ENCODE data around the gene SAMD5.

The SAMD5 gene

DNA sequence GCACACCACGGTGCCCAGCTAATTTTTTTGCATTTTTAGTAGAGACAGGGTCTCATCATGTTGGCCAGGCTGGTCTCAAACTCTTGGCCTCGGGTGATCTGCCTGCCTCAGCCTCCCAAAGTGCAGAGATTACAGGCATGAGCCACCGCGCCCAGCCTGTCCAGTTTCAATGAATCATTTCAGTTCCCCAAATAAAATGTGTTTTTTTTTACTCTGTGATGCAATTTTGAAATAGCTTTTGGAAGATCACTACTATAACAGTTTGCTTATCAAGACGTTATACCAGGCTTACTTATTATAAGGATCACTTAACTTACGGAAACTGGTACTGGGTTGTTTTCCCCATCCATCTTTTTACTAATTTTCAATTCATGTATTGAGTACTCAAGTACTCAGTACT is 80.0 kb downstream of the SAMD5 start:
- no peaks in the 10 kb centered on the region for H3K9me3 ChIP-seq (ENCODE audit: control insufficient read depth, insufficient read depth, low read length)
- H3K27me3 ChIP-seq (ENCODE audit: control insufficient read depth, insufficient read depth, low read length): no peaks in the 10 kb centered on the region
- H3K4me1 ChIP-seq (ENCODE audit: control insufficient read depth, insufficient read depth, low read length): no peaks in the 10 kb centered on the region
- H3K36me3 ChIP-seq (ENCODE audit: control insufficient read depth, insufficient read depth, low read length): no peaks in the 10 kb centered on the region
- no peak overlapping the region for H3K27ac ChIP-seq (ENCODE audit: low read depth, low read length)
- H3K4me3 ChIP-seq (ENCODE audit: low read depth, low read length): no peak overlapping the region
- no peak overlapping the region for H3K9ac ChIP-seq (ENCODE audit: low read depth, low read length)

DNA sequence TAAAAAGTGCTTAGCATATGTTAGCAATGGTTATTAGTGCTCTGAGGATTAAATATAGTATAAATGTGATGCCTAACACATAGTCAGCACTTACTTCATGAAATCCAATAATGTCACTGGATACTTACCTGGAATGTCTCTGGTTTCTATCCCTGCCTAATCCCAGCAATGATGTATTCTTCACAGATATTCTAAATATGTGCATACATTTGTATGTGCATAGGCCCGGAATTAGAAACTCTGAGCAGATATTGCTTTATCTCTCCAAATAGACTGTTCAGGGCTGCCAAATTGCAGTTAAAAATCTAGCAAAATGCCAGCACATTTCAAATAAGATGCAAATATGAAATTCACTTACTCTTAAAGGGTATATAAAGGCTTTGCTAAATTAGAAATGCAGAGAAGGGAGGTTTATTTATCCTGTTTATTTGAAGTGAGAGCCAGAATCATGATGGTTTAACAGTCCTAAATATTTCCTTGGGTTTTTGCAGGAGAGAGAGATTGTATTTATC is 81.3 kb downstream of the SAMD5 start:
- H3K4me1 ChIP-seq (ENCODE audit: control insufficient read depth, insufficient read depth, low read length): no peaks in the 10 kb centered on the region
- no peaks in the 10 kb centered on the region for H3K9me3 ChIP-seq (ENCODE audit: control insufficient read depth, insufficient read depth, low read length)
- no peaks in the 10 kb centered on the region for H3K36me3 ChIP-seq (ENCODE audit: control insufficient read depth, insufficient read depth, low read length)
- H3K27ac ChIP-seq (ENCODE audit: low read depth, low read length): no peak overlapping the region
- no peaks in the 10 kb centered on the region for H3K27me3 ChIP-seq (ENCODE audit: control insufficient read depth, insufficient read depth, low read length)
- no peak overlapping the region for H3K4me3 ChIP-seq (ENCODE audit: low read depth, low read length)
- H3K9ac ChIP-seq (ENCODE audit: low read depth, low read length): no peak overlapping the region

DNA sequence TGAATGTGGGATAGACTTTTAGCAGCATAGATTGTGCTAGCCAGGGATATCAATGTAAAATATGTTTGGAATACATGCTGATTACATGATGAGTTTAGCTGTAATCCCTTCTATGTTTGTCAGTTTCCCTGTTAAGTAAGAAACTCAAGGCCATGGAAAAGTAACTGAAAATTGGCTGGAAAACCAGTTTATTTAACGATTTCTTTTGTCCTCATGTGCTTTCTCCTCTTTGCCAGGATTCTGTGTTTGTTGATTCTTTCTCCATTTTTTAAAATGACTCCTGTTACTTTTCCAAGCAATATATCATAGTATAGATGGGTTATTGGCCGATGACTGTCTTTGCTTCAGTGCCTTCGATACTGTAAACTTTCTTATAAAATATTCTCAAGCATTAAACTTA is 87.5 kb downstream of the SAMD5 start:
- H3K4me1 ChIP-seq (ENCODE audit: control insufficient read depth, insufficient read depth, low read length): no peaks in the 10 kb centered on the region
- H3K4me3 ChIP-seq (ENCODE audit: low read depth, low read length): no peak overlapping the region
- H3K9ac ChIP-seq (ENCODE audit: low read depth, low read length): no peak overlapping the region
- no peaks in the 10 kb centered on the region for H3K27me3 ChIP-seq (ENCODE audit: control insufficient read depth, insufficient read depth, low read length)
- no peaks in the 10 kb centered on the region for H3K9me3 ChIP-seq (ENCODE audit: control insufficient read depth, insufficient read depth, low read length)
- H3K36me3 ChIP-seq (ENCODE audit: control insufficient read depth, insufficient read depth, low read length): no peaks in the 10 kb centered on the region
- H3K27ac ChIP-seq (ENCODE audit: low read depth, low read length): no peak overlapping the region

DNA sequence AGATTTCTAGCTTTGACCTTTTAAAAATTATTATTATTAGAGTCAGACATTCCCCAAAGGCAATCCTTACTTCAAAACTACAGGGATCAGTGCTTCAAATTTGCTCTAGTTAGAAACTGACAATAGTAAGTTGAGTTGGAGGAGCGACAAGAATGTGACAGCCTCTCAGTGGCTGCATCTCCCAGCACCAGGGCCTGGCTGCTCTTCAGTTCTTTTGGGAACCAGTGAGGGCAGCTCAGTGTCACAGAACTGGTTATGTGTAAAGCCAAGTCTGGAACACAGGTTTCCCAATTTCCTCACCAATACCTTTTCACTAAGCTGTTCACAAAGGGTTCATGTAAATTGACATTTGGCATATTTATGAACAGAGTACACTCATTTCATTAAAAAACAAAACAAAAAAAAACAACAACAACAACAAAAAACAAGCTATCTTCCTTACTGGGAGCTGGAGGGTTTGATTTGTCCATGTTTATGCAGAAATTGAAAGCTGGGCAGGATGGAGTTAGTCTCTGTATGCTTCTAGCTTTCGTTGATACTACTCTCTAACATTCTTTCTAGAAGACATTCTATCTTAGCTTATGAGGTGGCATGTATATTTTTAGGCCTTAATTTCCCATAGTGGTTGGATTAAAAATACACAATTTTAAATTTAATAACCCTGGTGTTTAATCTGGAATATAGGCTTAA is 95.0 kb downstream of the SAMD5 start:
- Histone ChIP-seq H3K27me3 (ENCODE audit: control insufficient read depth, insufficient read depth, low read length) (no peaks in the 10 kb centered on the region), H3K27ac (ENCODE audit: low read depth, low read length) (no peak overlapping the region), H3K4me1 (ENCODE audit: control insufficient read depth, insufficient read depth, low read length) (no peaks in the 10 kb centered on the region), H3K36me3 (ENCODE audit: control insufficient read depth, insufficient read depth, low read length) (no peaks in the 10 kb centered on the region), H3K9me3 (ENCODE audit: control insufficient read depth, insufficient read depth, low read length) (no peaks in the 10 kb centered on the region), H3K4me3 (ENCODE audit: low read depth, low read length) (no peak overlapping the region), H3K9ac (ENCODE audit: low read depth, low read length) (no peak overlapping the region)

DNA sequence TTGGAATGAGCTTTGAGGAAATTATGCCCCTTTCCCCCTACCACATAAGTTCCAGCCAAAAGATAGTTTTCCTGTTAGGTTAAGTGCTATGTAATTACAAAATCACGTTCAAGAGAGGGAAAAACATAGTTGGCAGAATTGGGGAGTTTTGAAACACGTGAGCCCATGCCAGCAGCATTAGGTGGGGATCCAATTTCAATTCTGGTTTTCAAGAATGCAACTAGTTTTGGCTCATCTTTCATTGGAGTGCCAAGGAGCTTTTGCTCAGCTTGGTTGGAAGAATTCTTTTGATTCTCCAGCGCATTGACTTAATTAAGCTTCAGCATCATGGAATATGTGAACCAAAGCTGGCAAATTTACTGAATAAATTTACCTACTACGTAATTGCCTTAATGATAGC is 95.9 kb downstream of the SAMD5 start:
- Histone ChIP-seq H3K9ac (ENCODE audit: low read depth, low read length) (no peak overlapping the region), H3K4me1 (ENCODE audit: control insufficient read depth, insufficient read depth, low read length) (no peaks in the 10 kb centered on the region), H3K27ac (ENCODE audit: low read depth, low read length) (no peak overlapping the region), H3K4me3 (ENCODE audit: low read depth, low read length) (no peak overlapping the region), H3K36me3 (ENCODE audit: control insufficient read depth, insufficient read depth, low read length) (no peaks in the 10 kb centered on the region), H3K9me3 (ENCODE audit: control insufficient read depth, insufficient read depth, low read length) (no peaks in the 10 kb centered on the region), H3K27me3 (ENCODE audit: control insufficient read depth, insufficient read depth, low read length) (no peaks in the 10 kb centered on the region)

DNA sequence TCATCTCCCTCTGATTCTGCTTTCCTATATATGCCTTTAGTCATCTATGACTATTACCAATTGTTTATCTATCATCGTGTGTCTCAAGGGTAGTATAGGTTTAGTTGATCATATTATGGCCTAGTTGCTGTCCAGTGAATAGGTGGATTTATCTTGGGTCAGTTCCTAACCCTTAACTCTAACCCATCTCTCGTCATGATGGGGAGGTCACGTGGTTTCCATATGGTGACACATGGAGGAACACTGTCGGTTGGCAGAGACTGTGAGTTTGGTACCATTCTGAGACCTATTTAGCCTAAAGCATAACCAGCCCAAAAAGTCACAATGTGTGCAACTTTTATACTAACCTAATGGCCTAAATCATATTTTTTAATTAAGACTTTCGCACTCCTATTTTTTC is 103.5 kb downstream of the SAMD5 start:
- Histone ChIP-seq H3K27ac (ENCODE audit: low read depth, low read length) (no peak overlapping the region), H3K9ac (ENCODE audit: low read depth, low read length) (no peak overlapping the region), H3K27me3 (ENCODE audit: control insufficient read depth, insufficient read depth, low read length) (no peaks in the 10 kb centered on the region), H3K4me3 (ENCODE audit: low read depth, low read length) (no peak overlapping the region), H3K9me3 (ENCODE audit: control insufficient read depth, insufficient read depth, low read length) (no peaks in the 10 kb centered on the region), H3K4me1 (ENCODE audit: control insufficient read depth, insufficient read depth, low read length) (no peaks in the 10 kb centered on the region), H3K36me3 (ENCODE audit: control insufficient read depth, insufficient read depth, low read length) (no peaks in the 10 kb centered on the region)

DNA sequence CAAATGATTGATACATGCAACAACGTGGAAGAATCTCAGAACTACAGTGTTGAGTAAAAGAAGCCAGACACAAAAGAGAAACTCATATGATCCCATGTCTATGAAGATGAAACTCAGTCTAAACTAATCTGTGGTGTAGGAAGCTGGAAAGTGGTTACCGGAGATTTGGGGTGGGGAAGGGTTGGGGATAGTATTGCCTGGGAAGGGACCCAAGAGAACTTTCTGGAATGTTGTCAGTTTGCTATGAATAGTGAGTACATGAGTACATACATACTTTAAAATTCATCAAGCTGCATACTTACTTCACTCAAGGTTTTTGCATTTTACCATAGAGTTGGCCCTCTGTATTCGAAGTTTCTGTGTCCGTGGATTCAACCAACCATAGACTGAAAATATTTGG is 106.0 kb downstream of the SAMD5 start:
- Histone ChIP-seq H3K27me3 (ENCODE audit: control insufficient read depth, insufficient read depth, low read length) (no peaks in the 10 kb centered on the region), H3K36me3 (ENCODE audit: control insufficient read depth, insufficient read depth, low read length) (no peaks in the 10 kb centered on the region), H3K9ac (ENCODE audit: low read depth, low read length) (no peak overlapping the region), H3K9me3 (ENCODE audit: control insufficient read depth, insufficient read depth, low read length) (no peaks in the 10 kb centered on the region), H3K4me3 (ENCODE audit: low read depth, low read length) (no peak overlapping the region), H3K4me1 (ENCODE audit: control insufficient read depth, insufficient read depth, low read length) (no peaks in the 10 kb centered on the region), H3K27ac (ENCODE audit: low read depth, low read length) (no peak overlapping the region)

DNA sequence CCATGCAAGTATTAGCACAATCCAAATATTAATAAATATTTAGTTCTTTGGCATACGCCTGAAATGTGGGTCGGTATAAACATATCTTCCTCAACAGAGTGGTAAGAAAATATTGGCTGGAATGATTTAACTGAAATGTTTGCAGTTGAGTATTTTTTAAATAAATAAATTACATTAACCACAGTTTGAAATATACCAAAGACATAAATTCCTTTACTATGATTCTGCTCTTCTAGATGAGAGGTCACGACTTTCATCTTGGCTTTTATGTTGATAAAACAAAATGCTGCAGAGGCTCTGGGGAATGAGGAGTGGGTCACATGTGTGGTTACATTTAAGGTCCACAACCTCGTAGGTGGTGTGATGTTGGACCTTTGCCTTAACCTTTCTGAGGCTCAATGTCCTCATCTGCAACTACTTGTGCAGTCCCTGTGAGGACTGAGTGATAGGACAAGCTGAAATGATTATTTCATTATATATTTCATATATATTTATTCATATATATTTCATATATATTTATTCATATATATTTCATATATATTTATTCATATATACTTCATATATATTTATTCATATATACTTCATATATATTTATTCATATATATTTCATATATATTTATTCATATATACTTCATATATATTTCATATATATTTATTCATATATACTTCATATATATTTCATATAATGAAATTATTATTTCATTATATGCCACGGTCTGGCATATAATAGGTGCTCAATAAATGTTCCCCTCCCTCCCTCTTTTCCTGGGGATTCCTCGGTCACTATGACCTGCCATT is 107.4 kb downstream of the SAMD5 start:
- Histone ChIP-seq H3K27ac (ENCODE audit: low read depth, low read length) (no peak overlapping the region), H3K9me3 (ENCODE audit: control insufficient read depth, insufficient read depth, low read length) (no peaks in the 10 kb centered on the region), H3K36me3 (ENCODE audit: control insufficient read depth, insufficient read depth, low read length) (no peaks in the 10 kb centered on the region), H3K9ac (ENCODE audit: low read depth, low read length) (no peak overlapping the region), H3K27me3 (ENCODE audit: control insufficient read depth, insufficient read depth, low read length) (no peaks in the 10 kb centered on the region), H3K4me1 (ENCODE audit: control insufficient read depth, insufficient read depth, low read length) (no peaks in the 10 kb centered on the region), H3K4me3 (ENCODE audit: low read depth, low read length) (no peak overlapping the region)

DNA sequence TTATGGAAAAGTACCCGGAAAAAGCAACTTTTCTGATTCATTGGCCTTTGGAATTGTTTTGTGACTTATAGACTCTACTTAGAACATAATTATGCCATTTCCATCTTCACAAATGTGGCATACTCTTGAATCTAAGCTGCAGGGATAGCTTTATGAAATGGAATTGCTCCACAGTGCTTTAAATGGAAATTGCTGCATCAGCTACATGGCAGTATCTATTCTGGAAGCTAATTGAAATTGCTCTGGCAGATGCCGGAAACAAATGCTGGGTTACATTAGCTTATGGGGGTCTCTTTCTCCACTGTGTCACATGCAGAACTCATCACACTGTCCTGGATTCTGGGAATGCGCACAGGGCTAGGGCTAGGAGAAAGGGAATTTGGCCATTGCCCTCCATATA is 108.9 kb downstream of the SAMD5 start:
- Histone ChIP-seq H3K9me3 (ENCODE audit: control insufficient read depth, insufficient read depth, low read length) (no peaks in the 10 kb centered on the region), H3K4me1 (ENCODE audit: control insufficient read depth, insufficient read depth, low read length) (no peaks in the 10 kb centered on the region), H3K27me3 (ENCODE audit: control insufficient read depth, insufficient read depth, low read length) (no peaks in the 10 kb centered on the region), H3K27ac (ENCODE audit: low read depth, low read length) (no peak overlapping the region), H3K9ac (ENCODE audit: low read depth, low read length) (no peak overlapping the region), H3K36me3 (ENCODE audit: control insufficient read depth, insufficient read depth, low read length) (no peaks in the 10 kb centered on the region), H3K4me3 (ENCODE audit: low read depth, low read length) (no peak overlapping the region)

DNA sequence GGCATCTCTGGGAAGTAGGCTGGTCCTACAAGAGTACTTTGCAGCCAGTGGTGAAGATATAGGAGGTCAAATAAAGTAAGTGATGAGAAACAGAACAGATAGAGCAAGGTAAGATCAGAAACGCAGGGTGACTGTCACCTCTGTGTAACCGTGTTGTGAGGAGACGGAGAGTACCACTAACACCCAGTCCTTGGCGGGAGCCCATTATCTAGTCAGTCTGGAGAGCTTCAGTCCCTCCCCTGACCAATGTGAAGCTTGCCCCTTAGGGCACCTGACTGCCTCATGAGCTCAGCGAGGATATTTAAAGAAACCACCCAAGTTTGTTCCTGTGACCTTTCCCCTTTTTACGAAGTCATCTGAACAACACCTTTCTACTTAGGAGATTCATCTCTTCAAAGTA is 110.0 kb downstream of the SAMD5 start:
- H3K4me3 ChIP-seq (ENCODE audit: low read depth, low read length): no peak overlapping the region
- no peaks in the 10 kb centered on the region for H3K9me3 ChIP-seq (ENCODE audit: control insufficient read depth, insufficient read depth, low read length)
- no peak overlapping the region for H3K9ac ChIP-seq (ENCODE audit: low read depth, low read length)
- no peaks in the 10 kb centered on the region for H3K4me1 ChIP-seq (ENCODE audit: control insufficient read depth, insufficient read depth, low read length)
- H3K27ac ChIP-seq (ENCODE audit: low read depth, low read length): no peak overlapping the region
- no peaks in the 10 kb centered on the region for H3K27me3 ChIP-seq (ENCODE audit: control insufficient read depth, insufficient read depth, low read length)
- H3K36me3 ChIP-seq (ENCODE audit: control insufficient read depth, insufficient read depth, low read length): no peaks in the 10 kb centered on the region

DNA sequence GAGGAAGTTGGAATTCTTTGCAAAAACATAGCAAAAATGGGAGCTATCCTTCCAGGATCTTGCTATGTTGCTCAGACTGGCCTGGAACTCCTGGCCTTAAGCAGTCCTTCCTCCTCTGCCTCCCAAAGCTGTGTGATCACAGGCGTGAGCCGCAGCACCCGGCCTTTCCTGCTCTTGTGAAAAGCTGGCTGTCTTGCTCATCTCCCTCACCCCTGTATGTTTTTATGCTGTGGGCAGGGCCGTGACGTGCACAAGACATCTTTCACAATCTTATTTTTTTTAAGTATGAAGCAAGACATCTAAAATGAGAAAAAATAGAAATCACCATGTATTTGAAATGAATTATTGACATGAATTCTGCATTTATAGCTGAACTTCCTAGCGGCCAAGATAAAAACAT is 110.4 kb downstream of the SAMD5 start:
- Histone ChIP-seq H3K36me3 (ENCODE audit: control insufficient read depth, insufficient read depth, low read length) (no peaks in the 10 kb centered on the region), H3K4me1 (ENCODE audit: control insufficient read depth, insufficient read depth, low read length) (no peaks in the 10 kb centered on the region), H3K27me3 (ENCODE audit: control insufficient read depth, insufficient read depth, low read length) (no peaks in the 10 kb centered on the region), H3K9ac (ENCODE audit: low read depth, low read length) (no peak overlapping the region), H3K4me3 (ENCODE audit: low read depth, low read length) (no peak overlapping the region), H3K27ac (ENCODE audit: low read depth, low read length) (no peak overlapping the region), H3K9me3 (ENCODE audit: control insufficient read depth, insufficient read depth, low read length) (no peaks in the 10 kb centered on the region)

Measured in HUES48 (cell line).